HCT116 (cell line): ENCODE data around the gene SLC5A10.

ENCODE experiments used
- TCF7L2 ChIP-seq: IDR thresholded peaks from 2 replicates; pipeline ENCODE4 v1.7.0; 2011; ENCODE audit warnings: borderline replicate concordance, inconsistent platforms; ENCODE audit not compliant: insufficient read depth, insufficient read length; ENCODE audit errors: extremely low read depth
- TF ChIP-seq, protein P1 (sequence below), 3 experiments: fragments of 200-600 bp in 1 of 3; sonication (generic) in 1 of 3; IDR thresholded peaks in 2 of 3; conservative IDR thresholded peaks in 1 of 3; 2 replicates each; pipeline ENCODE4 v1.5.1; 2012 to 2017; ENCODE audit warnings: low read depth in 2 of 3, low read length in 2 of 3, antibody characterized with exemption in 1 of 3, borderline replicate concordance in 1 of 3, control low read depth in 1 of 3, mild to moderate bottlenecking in 1 of 3, mixed read lengths in 1 of 3, mixed run types in 1 of 3, moderate library complexity in 1 of 3; ENCODE audit not compliant: insufficient read depth in 1 of 3

DNA sequence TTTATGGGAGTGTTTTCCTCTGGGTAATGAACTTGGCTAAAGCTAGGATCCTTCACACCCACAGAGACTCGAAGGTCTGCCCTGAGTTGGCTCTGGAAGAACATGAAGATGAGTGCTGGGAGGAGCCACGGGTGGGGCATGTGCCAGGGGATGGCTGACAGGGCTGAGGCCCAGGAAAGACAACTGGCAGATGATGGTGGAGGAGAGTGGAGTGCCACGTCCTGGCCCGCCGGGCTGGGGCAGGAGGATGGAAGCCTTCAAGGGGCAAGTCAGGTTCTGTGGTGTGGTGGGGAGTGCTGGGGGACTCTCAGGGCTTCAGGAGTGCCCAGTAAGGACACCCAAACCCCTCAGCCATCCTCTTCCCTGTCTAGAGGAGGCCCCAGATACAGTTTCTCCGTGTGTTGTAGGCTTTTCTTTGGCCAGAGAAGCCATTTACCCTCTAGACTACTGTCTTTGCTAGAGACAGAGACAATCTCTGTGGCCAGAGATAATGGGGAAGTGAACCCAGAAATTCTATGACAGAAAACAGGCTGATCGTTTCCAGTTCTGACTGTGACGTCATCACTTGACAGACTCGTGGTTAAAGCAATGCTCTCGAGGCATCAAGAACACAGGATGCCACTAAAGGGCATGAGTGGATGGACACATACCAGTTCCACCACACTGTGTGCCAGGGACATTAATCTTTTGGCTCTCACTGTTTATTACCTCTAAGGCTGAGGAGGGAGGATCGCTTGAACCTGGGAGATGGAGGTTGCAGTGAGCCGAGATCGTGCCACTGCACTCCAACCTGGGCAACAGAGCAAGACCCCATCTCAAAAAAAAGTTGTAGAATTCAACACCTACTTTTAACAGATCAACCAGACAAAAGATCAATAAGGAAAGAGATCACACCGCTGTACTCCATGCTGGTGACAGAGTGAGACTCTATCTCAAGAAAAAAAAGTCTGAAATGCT, 18.6 kb upstream of the SLC5A10 start:
- TF ChIP-seq, protein P1, sequence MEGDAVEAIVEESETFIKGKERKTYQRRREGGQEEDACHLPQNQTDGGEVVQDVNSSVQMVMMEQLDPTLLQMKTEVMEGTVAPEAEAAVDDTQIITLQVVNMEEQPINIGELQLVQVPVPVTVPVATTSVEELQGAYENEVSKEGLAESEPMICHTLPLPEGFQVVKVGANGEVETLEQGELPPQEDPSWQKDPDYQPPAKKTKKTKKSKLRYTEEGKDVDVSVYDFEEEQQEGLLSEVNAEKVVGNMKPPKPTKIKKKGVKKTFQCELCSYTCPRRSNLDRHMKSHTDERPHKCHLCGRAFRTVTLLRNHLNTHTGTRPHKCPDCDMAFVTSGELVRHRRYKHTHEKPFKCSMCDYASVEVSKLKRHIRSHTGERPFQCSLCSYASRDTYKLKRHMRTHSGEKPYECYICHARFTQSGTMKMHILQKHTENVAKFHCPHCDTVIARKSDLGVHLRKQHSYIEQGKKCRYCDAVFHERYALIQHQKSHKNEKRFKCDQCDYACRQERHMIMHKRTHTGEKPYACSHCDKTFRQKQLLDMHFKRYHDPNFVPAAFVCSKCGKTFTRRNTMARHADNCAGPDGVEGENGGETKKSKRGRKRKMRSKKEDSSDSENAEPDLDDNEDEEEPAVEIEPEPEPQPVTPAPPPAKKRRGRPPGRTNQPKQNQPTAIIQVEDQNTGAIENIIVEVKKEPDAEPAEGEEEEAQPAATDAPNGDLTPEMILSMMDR (IDR thresholded peaks at IDR 0.05 in 2 of 3, conservative IDR thresholded peaks at IDR 0.05 in 1 of 3; ENCODE audit: borderline replicate concordance in 1 of 3, insufficient read depth in 1 of 3, low read depth in 2 of 3, low read length in 2 of 3) = no peak
- no peak for TF ChIP-seq TCF7L2
